Measurements from ENCODE around the gene IL19. TPM values are rescaled to one million over a fixed set of nuclear protein-coding genes. Genes with fewer than 3 reads are reported as not detected.

Gene IL19
- total RNA-seq, 1 donor from 2014 or later, result not detected

GRCh38 chr1:206843626-206844025 is 73.1 kb downstream of the IL19 start:
- Mint-ChIP-seq H3K27ac (no peak overlapping the region), H3K36me3 (ENCODE audit: insufficient read depth) (no peaks in the 10 kb centered on the region), H3K4me1 (ENCODE audit: low read depth) (peaks cover 4% of the 10 kb centered on the region), H3K4me3 (ENCODE audit: low read depth) (no peak overlapping the region), H3K9me3 (ENCODE audit: low read depth) (no peaks in the 10 kb centered on the region), H3K27me3 (peaks cover 14% of the 10 kb centered on the region)
- no peak for DNase-seq (ENCODE audit: low spot score, unreplicated experiment)
- TF ChIP-seq, protein P1, sequence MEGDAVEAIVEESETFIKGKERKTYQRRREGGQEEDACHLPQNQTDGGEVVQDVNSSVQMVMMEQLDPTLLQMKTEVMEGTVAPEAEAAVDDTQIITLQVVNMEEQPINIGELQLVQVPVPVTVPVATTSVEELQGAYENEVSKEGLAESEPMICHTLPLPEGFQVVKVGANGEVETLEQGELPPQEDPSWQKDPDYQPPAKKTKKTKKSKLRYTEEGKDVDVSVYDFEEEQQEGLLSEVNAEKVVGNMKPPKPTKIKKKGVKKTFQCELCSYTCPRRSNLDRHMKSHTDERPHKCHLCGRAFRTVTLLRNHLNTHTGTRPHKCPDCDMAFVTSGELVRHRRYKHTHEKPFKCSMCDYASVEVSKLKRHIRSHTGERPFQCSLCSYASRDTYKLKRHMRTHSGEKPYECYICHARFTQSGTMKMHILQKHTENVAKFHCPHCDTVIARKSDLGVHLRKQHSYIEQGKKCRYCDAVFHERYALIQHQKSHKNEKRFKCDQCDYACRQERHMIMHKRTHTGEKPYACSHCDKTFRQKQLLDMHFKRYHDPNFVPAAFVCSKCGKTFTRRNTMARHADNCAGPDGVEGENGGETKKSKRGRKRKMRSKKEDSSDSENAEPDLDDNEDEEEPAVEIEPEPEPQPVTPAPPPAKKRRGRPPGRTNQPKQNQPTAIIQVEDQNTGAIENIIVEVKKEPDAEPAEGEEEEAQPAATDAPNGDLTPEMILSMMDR (IDR thresholded peaks at IDR 0.05; ENCODE audit: unreplicated experiment), result no peak

DNA sequence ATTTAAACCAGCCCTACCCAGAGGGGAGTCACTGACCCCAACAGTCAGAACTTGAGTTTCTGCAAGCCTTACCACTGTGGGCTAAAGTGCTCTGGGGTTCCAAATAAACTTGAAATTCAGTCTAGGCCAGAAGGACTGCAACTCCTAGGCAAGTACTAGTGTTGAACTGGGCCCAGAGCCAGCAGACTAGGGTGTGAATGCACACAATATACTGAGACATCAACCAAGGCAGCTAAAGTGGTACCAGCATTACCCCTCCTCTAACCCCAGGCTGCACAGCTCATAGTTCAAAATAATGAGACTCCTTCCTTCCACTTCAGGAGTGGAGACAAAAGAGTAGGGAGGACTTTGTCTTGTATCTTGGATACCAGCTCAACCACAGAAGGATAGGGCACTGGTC is 75.9 kb downstream of the IL19 start:
- Mint-ChIP-seq H3K27me3 (peaks cover under 1% of the 10 kb centered on the region), H3K4me3 (ENCODE audit: low read depth) (no peak overlapping the region), H3K9me3 (ENCODE audit: low read depth) (peaks cover 18% of the 10 kb centered on the region), H3K4me1 (ENCODE audit: low read depth) (peaks cover 4% of the 10 kb centered on the region), H3K36me3 (ENCODE audit: insufficient read depth) (no peaks in the 10 kb centered on the region), H3K27ac (no peak overlapping the region)
- no peak for DNase-seq (ENCODE audit: low spot score, unreplicated experiment)
- TF ChIP-seq, protein P1 (IDR thresholded peaks at IDR 0.05; ENCODE audit: unreplicated experiment), result no peak

DNA sequence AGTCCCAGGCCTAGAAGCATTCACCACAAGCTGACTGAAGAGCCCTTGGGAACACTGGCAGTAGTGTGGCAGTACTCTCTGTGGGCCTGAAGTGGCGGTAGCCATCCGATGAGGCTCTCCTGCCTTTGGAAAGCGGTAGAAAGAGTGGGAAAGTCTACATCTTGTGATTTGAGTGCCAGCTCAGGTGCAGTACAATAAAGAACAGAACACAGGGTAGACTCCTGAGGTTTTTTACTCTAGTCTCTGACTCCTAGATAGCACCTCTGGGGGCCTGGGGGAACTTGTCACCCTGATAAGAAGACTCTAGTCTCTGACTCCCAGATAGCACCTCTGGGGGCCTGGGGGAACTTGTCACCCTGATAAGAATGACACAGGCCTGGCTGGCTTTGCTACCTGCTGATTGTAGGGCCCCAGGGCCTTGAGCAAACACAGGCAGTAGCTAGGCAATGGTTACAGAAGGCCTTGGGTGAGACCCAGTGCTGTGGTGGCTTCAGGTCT is 76.8 kb downstream of the IL19 start:
- Mint-ChIP-seq H3K36me3 (ENCODE audit: insufficient read depth) (no peaks in the 10 kb centered on the region), H3K4me3 (ENCODE audit: low read depth) (no peak overlapping the region), H3K27ac (no peak overlapping the region), H3K27me3 (no peaks in the 10 kb centered on the region), H3K9me3 (ENCODE audit: low read depth) (peaks cover 25% of the 10 kb centered on the region), H3K4me1 (ENCODE audit: low read depth) (peaks cover 4% of the 10 kb centered on the region)
- no peak for DNase-seq (ENCODE audit: low spot score, unreplicated experiment)
- TF ChIP-seq, protein P1 (IDR thresholded peaks at IDR 0.05; ENCODE audit: unreplicated experiment), result no peak

DNA sequence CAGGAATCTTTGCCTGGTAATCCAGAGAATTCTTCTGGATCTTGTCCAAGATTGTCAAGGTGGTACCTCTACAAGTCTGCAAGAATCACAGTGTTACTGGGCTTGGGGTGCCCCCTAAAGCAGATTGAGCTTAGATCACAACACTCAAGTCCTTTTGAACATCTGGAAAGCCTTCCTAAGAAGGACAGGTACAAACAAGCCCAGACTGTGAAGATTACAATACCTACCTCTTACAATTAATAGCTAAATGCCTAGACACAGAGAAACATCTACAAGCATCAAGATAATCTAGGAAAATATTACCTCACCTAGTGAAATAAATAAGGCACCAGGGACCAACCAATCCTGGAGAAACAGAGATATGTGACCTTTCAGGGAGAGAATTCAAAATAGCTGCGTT is 77.4 kb downstream of the IL19 start:
- no peak overlapping the region for H3K27ac Mint-ChIP-seq

DNA sequence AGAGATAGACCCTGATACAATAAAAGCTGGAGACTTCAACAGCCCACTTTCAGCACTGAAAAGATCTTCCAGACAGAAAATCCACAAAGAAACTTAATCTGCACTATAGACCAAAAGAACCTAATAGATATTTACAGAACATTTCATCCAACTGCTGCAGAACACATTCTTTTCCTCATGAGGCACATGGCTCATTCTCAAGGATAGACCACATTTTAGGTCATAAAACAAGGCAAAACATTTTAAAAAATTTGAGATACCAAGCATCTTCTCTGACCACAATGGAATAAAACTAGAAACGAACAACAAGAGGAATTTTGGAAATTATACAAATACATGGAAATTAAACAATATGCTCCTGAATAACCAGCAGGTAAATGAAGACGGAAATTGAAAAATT is 79.8 kb downstream of the IL19 start:
- TF ChIP-seq, protein P1 (IDR thresholded peaks at IDR 0.05; ENCODE audit: unreplicated experiment), result no peak
- DNase-seq (ENCODE audit: low spot score, unreplicated experiment), result no peak
- Mint-ChIP-seq H3K4me3 (ENCODE audit: low read depth) (no peak overlapping the region), H3K27me3 (no peaks in the 10 kb centered on the region), H3K36me3 (ENCODE audit: insufficient read depth) (no peaks in the 10 kb centered on the region), H3K4me1 (ENCODE audit: low read depth) (peaks cover 5% of the 10 kb centered on the region), H3K27ac (no peak overlapping the region), H3K9me3 (ENCODE audit: low read depth) (peaks cover 40% of the 10 kb centered on the region)

More for the DNA sequence above, 77.4 kb downstream of the IL19 start:
- no peak for DNase-seq (ENCODE audit: low spot score, unreplicated experiment)
- H3K36me3 Mint-ChIP-seq (ENCODE audit: insufficient read depth), result no peaks in the 10 kb centered on the region
- TF ChIP-seq, protein P1 (IDR thresholded peaks at IDR 0.05; ENCODE audit: unreplicated experiment), result no peak
- peaks cover 30% of the 10 kb centered on the region for H3K9me3 Mint-ChIP-seq (ENCODE audit: low read depth)
- no peak overlapping the region for H3K4me3 Mint-ChIP-seq (ENCODE audit: low read depth)
- H3K4me1 Mint-ChIP-seq (ENCODE audit: low read depth), result peaks cover 4% of the 10 kb centered on the region
- H3K27me3 Mint-ChIP-seq, result no peaks in the 10 kb centered on the region
